HEK293T (cell line): ENCODE measurements around the gene CACNB1.

Source experiments
- ARNT ChIP-seq: fragments of 450-650 bp; IDR thresholded peaks from 2 replicates; pipeline ENCODE4 v1.6.1; 2017; ENCODE audit warnings: mild to moderate bottlenecking
- ELF4 ChIP-seq: fragments of 450-650 bp; IDR thresholded peaks from 2 replicates; pipeline ENCODE4 v1.6.1; 2017; ENCODE audit warnings: antibody characterized with exemption
- FOXM1 ChIP-seq: fragments of 450-650 bp; IDR thresholded peaks from 2 replicates; pipeline ENCODE4 v1.6.1; 2017; ENCODE audit warnings: mild to moderate bottlenecking, borderline replicate concordance
- HDGF ChIP-seq: fragments of 450-650 bp; IDR thresholded peaks from 2 replicates; pipeline ENCODE4 v1.6.1; 2017; ENCODE audit warnings: antibody characterized with exemption, borderline replicate concordance
- L3MBTL2 ChIP-seq: fragments of 450-650 bp; conservative IDR thresholded peaks from 2 replicates; pipeline ENCODE4 v1.6.1; 2016; ENCODE audit warnings: mild to moderate bottlenecking
- LEF1 ChIP-seq: fragments of 450-650 bp; IDR thresholded peaks from 2 replicates; pipeline ENCODE4 v1.6.1; 2017; ENCODE audit warnings: mild to moderate bottlenecking, borderline replicate concordance
- NFRKB ChIP-seq: fragments of 450-650 bp; IDR thresholded peaks from 2 replicates; pipeline ENCODE4 v1.6.1; 2016; ENCODE audit warnings: mild to moderate bottlenecking, moderate library complexity
- SP1 ChIP-seq: fragments of 450-650 bp; IDR thresholded peaks from 2 replicates; pipeline ENCODE4 v1.6.1; 2017

DNA sequence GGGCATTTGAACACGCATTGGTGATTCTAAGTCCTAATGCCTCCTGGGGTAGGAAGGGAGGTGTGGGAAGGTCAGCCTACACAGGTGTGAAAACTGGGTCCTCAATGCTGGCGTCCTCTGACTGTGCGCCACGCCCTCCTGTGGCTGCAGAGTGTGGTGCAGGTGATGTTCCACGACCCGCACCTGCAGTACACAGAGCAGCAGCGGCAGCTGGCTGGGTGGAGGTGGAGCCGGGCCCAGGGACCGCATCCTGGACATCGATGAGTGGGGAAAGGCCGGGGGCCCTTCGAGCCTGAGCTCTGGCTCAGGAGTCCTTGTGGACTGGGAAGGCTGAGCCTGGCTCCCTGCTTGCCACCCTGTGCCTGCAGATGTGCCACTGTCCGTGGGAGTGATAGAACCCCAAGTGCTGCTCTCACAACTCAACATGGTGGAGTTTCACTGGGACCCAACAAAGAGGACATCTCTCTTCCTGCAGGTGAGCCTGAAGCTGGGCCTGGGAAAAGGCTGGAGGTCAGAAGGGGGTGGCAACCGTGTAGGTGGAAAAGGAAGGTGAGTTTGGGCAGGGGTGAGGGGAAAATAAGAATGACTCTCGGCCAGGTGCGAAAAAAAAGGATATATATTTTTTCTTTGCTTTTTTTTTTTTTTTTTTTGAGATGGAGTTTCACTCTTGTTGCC is 42.3 kb upstream of the CACNB1 start:
- no peak for TF ChIP-seq FOXM1
- no peak for TF ChIP-seq ELF4
- 0 out of 2 replicates have a peak, but pooled peaks have one; percentile 41 for TF ChIP-seq HDGF
- TF ChIP-seq NFRKB: no peak
- no peak for TF ChIP-seq SP1
- TF ChIP-seq ARNT: no peak
- no peak for TF ChIP-seq L3MBTL2
- no peak for TF ChIP-seq LEF1
